Sigmoid colon (tissue), 4 donors: ENCODE measurements around the gene LRRC36.

ENCODE experiments used
- CTCF ChIP-seq, 4 experiments: fragments of 450-650 bp in 3 of 4; fragments of 200-600 bp in 1 of 4; IDR thresholded peaks; one replicate each; pipeline ENCODE4 v1.5.1; 2016 to 2019; ENCODE audit warnings: antibody characterized with exemption in 4 of 4, mild to moderate bottlenecking in 3 of 4, moderate library complexity in 2 of 4
- EP300 ChIP-seq, 4 donors: sonication (generic); formaldehyde crosslinking; IDR thresholded peaks; one replicate each; pipeline ENCODE4 v1.6.1; 2017; ENCODE audit warnings: antibody characterized with exemption in 4 of 4
- POLR2A ChIP-seq, 2 donors: fragments of 450-650 bp; IDR thresholded peaks; one replicate each; pipeline ENCODE4 v1.6.1; 2016; ENCODE audit warnings: antibody characterized with exemption in 2 of 2, mild to moderate bottlenecking in 2 of 2, moderate library complexity in 2 of 2

GRCh38 chr16:67426950-67427349, 100.3 kb downstream of the LRRC36 start:
- TF ChIP-seq EP300 (IDR thresholded peaks at IDR 0.05) (no peak), POLR2A (IDR thresholded peaks at IDR 0.05) (no peak), CTCF (IDR thresholded peaks at IDR 0.05) (no peak)
